Suprapubic skin (tissue), 4 donors: ENCODE measurements around the gene PSMG4.

ENCODE experiments used
- CTCF ChIP-seq, 2 donors: fragments of 200-600 bp in 1 of 2; fragments of 450-650 bp in 1 of 2; sonication (generic) in 1 of 2; IDR thresholded peaks; one replicate each; pipeline ENCODE4 v1.5.1; 2016 to 2019; ENCODE audit warnings: antibody characterized with exemption in 2 of 2, mild to moderate bottlenecking in 1 of 2, moderate library complexity in 1 of 2
- POLR2A ChIP-seq, 2 donors: fragments of 450-650 bp; IDR thresholded peaks; one replicate each; pipeline ENCODE4 v1.6.1; 2017; ENCODE audit warnings: antibody characterized with exemption in 2 of 2, mild to moderate bottlenecking in 2 of 2, moderate library complexity in 2 of 2
- POLR2AphosphoS5 ChIP-seq, 3 donors: sonication (generic); formaldehyde crosslinking; IDR thresholded peaks; one replicate each; pipeline ENCODE4 v1.6.1; 2017; ENCODE audit warnings: antibody characterized with exemption in 3 of 3

GRCh38 chr6:3307436-3307835 is 48.7 kb downstream of the PSMG4 start:
- no peak for TF ChIP-seq CTCF (IDR thresholded peaks at IDR 0.05)
- no peak for TF ChIP-seq POLR2A (IDR thresholded peaks at IDR 0.05)
- no peak for TF ChIP-seq POLR2AphosphoS5 (IDR thresholded peaks at IDR 0.05)
